Esophagus muscularis mucosa (tissue), 4 donors: ENCODE data around the gene ELMO2.

Experiments
- EP300 ChIP-seq: sonication (generic); formaldehyde crosslinking; IDR thresholded peaks from one replicate; pipeline ENCODE4 v1.6.1; 2017; ENCODE audit warnings: antibody characterized with exemption
- POLR2A ChIP-seq: fragments of 450-650 bp; IDR thresholded peaks from one replicate; pipeline ENCODE4 v1.6.1; 2017; ENCODE audit warnings: antibody characterized with exemption, moderate library complexity, mild to moderate bottlenecking, low read depth
- POLR2AphosphoS5 ChIP-seq, 2 donors: sonication (generic); formaldehyde crosslinking; IDR thresholded peaks; one replicate each; pipeline ENCODE4 v1.6.1; 2017; ENCODE audit warnings: antibody characterized with exemption in 2 of 2
- TF ChIP-seq, protein P1 (sequence below), 3 experiments: fragments of 200-600 bp in 2 of 3; fragments of 450-650 bp in 1 of 3; sonication (generic) in 2 of 3; IDR thresholded peaks; one replicate each; pipeline ENCODE4 v1.5.1; 2017 to 2019; ENCODE audit warnings: antibody characterized with exemption in 3 of 3, mild to moderate bottlenecking in 2 of 3, moderate library complexity in 1 of 3

DNA sequence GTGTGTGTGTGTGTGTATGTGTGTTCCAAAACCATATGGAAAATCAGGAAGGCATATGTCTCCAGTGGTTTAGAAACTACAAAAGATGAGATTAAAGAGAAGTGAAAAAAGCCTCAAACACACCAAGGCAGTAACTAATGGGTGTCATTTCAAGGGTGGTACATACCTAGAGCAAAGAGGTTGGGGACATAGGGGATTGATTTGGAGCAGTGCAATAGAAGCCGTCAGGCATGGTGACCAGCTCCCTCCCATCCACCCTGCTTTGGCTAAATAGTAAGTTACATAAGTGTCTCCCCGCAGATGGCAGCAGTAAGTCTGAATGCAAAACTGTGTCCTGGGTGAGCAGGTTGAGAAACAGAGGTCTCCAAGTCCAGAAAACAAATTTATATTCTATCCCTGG lies 10.4 kb upstream of the ELMO2 start:
- TF ChIP-seq, protein P1, sequence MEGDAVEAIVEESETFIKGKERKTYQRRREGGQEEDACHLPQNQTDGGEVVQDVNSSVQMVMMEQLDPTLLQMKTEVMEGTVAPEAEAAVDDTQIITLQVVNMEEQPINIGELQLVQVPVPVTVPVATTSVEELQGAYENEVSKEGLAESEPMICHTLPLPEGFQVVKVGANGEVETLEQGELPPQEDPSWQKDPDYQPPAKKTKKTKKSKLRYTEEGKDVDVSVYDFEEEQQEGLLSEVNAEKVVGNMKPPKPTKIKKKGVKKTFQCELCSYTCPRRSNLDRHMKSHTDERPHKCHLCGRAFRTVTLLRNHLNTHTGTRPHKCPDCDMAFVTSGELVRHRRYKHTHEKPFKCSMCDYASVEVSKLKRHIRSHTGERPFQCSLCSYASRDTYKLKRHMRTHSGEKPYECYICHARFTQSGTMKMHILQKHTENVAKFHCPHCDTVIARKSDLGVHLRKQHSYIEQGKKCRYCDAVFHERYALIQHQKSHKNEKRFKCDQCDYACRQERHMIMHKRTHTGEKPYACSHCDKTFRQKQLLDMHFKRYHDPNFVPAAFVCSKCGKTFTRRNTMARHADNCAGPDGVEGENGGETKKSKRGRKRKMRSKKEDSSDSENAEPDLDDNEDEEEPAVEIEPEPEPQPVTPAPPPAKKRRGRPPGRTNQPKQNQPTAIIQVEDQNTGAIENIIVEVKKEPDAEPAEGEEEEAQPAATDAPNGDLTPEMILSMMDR (IDR thresholded peaks at IDR 0.05), result no peak
- TF ChIP-seq POLR2AphosphoS5 (IDR thresholded peaks at IDR 0.05), result no peak
- no peak for TF ChIP-seq POLR2A
- TF ChIP-seq EP300, result no peak
